ENCODE data around the gene RNF11.

DNA sequence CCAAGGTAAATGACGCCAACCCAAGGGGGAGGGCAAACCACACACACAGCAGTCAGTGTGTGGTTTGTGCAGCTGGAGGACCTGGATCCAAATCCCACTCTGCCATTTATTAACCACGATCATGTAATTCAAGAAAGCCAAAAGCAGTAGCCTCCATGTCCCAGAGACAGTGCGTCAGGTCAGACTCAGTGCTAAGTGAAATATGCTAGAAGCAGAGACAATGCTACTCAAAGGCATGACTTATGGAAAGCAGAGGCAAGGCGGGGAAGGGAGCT is 80.7 kb downstream of the RNF11 start:
- no peak for TF ChIP-seq EZH2 (IDR thresholded peaks at IDR 0.05)
- no peak for TF ChIP-seq POLR2AphosphoS5 (IDR thresholded peaks at IDR 0.05; ENCODE audit: borderline replicate concordance, low read depth, low read length)
- no peak for TF ChIP-seq FOXP2 (optimal IDR thresholded peaks at IDR 0.05; ENCODE audit: control extremely low read depth, extremely low read length, insufficient read depth)

All from SK-N-MC (cell line).